Amniotic stem cell (primary cell): ENCODE results near the gene SURF2.
"Not testable (repeated sequence)": the region's sequence is repeated elsewhere in the genome, so short reads cannot be mapped to it uniquely, and the experiment has no call there.

Experiments used
- DNase-seq: peaks from one replicate; lab custom pipeline; 2025; lab: John Stamatoyannopoulos, UW

The SURF2 gene

GRCh38 chr9:133377280-133377679 is 20.9 kb downstream of the SURF2 start:
- DNase-seq = not testable (repeated sequence)

- no peak for DNase-seq
These were observed 21.4 kb downstream of the SURF2 start for GRCh38 chr9:133377721-133378216.

DNA sequence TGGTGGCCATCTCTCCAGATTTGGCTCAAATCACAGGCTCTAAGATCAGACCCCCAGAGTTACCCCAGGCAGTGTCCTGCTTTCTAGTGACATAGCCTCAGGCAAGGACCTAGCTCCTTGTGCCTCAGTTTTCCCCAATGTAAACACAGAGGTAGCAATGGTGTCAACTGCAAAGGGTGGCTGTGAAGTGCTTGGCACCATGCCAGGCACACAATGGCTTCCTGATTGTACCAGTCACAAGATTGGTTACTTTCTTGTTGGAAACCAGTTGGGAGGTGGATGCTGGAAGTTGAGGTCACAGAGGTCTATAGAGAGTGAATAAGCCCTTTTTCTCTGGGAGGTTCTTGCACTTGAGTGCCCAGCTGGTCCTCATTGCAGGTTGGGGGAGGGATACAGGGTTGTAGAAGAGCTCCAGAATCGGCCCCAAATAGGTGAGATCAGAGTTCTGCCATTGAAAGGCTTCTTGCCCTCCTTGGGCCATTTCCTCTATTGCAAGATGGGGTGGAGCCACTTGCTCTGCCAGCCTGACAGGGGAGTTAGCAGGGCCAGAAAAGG is 22.1 kb downstream of the SURF2 start:
- DNase-seq = no peak

DNA sequence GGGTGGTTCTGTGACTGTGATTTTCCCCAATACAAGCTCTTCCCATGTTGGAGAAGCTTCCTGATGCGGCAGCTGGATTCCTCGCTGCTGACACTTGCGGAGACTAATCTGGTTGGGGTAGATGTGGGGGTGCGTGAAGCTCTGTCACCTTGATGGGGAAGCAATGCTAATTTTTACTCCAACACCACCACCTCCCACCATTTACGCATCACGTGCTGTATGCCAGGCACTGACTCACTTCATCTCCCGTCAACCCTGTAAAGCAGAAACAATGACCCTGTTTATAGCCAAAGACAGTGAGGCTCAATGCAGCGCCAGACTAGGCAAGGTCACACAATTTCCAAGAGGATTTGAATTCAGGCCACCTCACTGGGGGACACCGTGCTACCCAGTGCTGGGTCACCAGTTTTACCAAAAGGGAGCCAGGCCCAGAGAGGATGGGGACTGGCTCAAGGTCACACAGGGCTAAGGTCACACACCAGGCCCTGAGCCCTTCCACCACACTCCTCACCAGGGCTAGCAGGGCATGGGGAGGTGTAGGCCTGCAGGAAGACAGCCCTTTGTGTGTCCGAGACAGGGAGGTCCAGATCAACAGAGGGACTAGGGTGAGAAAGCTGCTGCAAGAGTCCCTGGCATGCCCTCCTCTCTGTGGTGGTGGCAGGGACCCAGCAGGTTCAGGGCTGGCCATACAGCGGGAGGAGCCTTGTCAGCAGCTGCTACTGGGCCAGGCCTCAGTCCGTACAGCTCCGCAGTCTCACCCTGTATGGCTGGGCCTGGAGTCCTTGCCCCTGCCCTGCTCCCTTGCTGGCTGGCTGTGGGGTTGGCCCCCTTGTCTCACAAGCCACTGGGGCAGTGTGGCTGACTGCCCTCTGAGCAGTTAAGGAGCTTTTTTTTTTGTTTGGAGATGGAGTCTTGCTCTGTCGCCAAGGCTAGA is 23.1 kb downstream of the SURF2 start:
- DNase-seq = no peak

DNA sequence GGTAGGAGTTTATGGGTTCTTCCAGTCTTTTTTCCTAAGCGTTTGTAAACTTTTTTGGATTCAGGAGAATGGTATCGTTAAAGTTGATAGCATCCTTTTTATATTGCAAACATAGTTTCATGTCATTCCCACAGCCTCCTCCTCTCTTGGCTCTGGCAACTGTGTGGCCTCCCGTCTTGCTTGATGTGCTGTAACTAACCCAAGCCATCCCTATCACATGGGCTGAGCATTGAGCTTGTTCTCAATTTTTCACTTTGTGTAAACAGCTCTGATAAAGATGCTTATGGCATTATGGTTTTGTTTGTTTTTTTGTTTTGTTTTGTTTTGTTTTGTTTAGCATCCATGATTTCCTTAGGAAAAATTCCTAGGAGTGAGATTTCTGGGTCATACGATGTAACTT is 24.4 kb downstream of the SURF2 start:
- no peak for DNase-seq

GRCh38 chr9:133382507-133383141 is 26.3 kb downstream of the SURF2 start:
- no peak for DNase-seq

- DNase-seq = no peak
These were observed 27.1 kb downstream of the SURF2 start for GRCh38 chr9:133383438-133383837.

DNA sequence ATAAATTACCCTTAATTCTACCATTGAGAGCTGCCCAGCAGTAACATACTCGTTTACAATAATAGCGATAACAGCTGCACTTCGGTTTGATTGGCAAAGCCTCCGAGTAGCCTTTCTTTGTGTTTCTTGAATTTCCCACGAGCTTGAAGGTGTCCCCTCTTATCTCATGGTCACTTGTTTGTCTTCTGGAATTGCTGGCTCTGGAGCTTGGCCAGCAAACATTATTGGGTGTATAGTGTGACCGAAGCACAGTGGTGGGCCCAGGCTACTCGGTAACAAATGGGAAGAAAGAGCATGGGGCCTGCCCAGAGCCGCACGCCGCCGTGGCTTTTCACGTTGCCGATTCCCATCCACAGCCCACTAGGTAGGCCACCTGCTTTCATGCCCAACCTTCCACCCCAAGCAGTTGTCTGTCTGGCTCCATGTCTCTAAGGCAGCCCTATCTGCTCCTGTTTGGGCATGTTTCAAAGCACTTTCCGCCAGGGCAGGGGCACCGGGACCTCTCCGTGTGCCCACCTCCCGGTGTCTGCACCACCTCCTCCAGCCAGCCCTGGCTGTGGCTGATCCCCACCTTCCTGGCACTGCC is 28.5 kb downstream of the SURF2 start:
- DNase-seq = no peak

- DNase-seq = no peak
These were observed 29.1 kb downstream of the SURF2 start for GRCh38 chr9:133385452-133385851.

GRCh38 chr9:133386338-133386737 is 30.0 kb downstream of the SURF2 start:
- no peak for DNase-seq

DNA sequence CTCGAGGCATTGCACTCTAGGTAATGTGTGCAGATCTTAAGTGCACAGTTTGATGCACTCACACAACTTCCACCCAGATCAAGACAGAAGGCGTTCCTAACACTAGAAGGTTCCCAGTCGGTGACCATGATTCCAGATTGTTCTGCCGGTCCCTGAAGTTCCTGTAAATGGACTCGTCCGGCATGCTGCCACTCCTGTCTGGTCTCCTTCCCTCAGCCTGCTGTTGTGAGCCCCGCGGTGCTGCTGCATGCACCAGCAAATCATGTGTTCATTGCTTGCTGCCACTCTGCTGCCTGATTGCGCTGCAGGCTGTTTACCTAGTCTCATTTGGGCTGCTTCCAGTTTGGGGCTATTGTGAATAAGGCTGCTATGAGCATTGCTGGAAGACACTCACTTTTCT is 31.3 kb downstream of the SURF2 start:
- DNase-seq = no peak

DNA sequence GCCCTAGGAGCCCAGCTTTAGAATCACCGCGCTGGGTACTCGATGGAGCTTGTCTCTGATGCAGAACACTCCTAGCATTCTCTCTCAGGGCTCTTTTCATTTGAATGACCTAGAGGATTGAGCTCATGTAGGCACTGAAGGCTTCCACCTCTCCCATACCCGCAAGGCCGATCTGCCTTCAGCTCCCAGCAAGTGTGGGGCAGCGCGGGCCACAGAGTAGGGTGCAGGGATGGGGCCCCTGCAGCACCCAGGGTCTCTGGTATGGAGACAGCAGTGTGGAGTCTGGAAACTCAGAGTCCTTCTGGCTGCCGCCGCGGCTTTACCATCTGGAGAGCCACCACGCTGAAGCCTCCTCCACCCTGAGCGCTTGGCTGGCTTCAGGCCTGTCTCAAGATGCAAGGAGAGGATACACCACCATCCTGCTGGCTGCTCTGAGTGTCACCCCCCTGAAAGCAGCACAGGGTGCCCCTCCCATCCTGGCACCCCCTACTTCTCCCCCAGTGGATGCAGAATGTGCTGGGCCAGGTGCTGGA is 32.7 kb downstream of the SURF2 start:
- DNase-seq = no peak

GRCh38 chr9:133389562-133389961 is 33.2 kb downstream of the SURF2 start:
- DNase-seq = no peak

- DNase-seq = no peak
These were observed 34.4 kb downstream of the SURF2 start for GRCh38 chr9:133390713-133391112.

DNA sequence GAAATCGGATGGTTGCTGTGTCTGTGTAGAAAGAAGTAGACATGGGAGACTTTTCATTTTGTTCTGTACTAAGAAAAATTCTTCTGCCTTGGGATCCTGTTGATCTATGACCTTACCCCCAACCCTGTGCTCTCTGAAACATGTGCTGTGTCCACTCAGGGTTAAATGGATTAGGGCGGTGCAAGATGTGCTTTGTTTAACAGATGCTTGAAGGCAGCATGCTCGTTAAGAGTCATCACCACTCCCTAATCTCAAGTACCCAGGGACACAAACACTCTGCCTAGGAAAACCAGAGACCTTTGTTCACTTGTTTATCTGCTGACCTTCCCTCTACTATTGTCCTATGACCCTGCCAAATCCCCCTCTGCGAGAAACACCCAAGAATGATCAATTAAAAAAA is 35.1 kb downstream of the SURF2 start:
- DNase-seq = not testable (repeated sequence)

DNA sequence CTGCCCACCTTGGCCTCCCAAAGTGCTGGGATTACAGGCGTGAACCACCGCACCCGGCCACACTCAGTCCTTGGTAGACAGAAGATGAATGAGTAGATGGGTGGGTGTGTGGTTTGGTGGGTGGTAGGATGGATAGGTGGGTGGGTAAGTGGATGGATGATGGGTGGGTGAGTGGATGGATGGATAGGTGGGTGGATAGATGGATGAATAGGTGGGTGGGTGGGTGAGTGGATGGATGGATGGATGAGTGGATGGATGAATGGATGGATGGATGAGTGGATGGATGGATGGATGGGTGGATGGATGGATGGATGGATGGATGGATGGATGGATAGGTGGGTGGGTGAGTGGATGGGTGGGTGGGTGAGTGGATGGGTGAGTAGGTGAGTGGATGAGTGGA is 36.0 kb downstream of the SURF2 start:
- not testable (repeated sequence) for DNase-seq

DNA sequence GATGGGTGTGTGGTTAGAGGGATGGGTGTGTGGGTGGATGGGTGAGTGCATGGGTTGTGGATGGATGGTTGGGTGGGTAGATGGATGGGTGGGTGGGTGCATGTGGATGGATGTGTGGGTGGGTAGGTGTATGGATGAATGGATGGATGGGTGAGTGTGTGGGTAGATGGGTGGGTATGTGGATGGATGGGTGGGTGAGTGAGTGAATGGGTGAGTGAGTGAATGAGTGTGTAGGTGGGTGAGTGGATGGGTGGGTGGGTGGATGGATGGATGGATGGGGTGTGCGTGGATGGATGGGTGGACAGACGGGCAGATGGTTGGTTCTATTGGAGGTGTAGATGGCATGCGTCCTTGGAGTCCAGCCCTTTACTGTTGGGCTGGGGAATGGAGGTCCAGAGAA is 37.0 kb downstream of the SURF2 start:
- no peak for DNase-seq

DNA sequence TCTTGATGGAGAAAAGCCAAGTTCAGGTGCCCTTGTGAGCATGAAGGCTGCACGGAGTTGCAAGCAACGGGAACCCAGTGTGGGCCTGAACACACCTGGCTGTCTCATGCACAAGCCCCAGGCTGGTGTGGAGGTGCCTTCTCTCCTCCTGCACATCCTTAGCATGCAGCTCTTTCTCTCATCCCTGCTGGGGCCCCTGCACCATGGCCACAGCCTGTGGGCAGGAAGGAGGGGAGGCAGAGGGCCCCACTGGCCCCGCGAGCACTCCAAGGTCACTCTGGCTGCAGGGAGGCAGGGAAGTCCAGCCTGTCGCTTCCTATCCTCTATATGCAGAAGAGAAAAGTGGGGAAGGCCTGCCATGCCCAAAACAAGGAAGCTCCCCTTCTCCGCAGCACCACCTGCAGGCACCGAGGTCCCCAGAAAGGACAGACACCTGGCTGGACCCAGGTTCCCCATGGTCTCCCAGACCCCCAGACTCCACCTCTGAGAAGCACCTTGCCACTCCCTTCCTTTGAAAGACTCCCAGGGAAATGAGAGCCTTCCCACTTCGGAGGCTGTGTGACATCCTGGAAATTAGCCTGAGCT is 38.4 kb downstream of the SURF2 start:
- no peak for DNase-seq

DNA sequence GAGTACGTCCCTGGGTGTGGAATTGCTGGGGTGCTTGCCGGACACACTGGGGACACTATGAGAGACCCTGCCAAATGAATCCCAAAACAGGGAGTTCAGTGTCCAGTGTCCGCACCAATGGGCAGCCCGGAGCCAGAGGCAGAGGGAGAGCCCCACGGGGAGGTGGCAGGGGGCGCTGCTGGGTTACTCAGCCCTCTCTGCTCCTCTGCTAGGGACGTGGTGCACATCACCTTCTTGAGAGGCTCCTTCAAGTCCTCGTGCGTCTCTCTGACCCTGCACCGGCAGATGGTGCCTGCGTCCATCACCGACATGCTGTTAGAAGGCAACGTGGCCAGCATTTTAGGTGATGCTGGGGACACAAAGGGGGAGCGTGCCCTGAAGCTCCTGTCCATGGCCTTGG is 40.6 kb downstream of the SURF2 start:
- no peak for DNase-seq

DNA sequence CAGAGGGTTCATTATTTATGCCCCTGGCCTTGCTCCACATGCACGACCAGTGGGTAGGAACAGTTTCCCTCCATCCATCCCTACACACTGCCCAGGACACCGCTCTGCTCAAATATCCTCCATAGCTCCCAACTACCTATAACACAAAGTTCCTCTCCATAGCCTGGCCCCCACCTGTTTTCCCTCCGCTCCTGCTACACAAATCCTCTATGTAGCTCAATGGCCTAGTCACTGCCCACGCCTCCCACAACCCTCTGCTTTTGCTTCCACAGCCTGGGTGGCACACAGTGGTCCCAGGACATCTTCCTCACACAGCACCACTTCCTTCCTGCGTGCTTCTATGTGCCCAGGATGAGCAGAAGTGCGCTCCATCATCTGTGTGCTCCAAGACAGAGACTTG is 41.0 kb downstream of the SURF2 start:
- no peak for DNase-seq

GRCh38 chr9:133397895-133398294 is 41.5 kb downstream of the SURF2 start:
- DNase-seq = no peak

- DNase-seq = no peak
These were observed 43.9 kb downstream of the SURF2 start for GRCh38 chr9:133400292-133400691.
